Subcutaneous adipose tissue (tissue), 4 donors: ENCODE results near the gene SC5D. TPM values are rescaled to one million over a fixed set of nuclear protein-coding genes. Genes with fewer than 3 reads are reported as not detected.

Experiments used
- total RNA-seq, 4 donors: library from RNA; depleted of rRNA; stranded (reverse); fragments of >200 nt; gene quantifications; one replicate each; pipeline ENCODE4 v1.1.0, GENCODE V29; 2016
- TF ChIP-seq, protein P1 (sequence below): fragments of 450-650 bp; IDR thresholded peaks from one replicate; pipeline ENCODE4 v1.5.1; 2016; ENCODE audit warnings: low read depth, mild to moderate bottlenecking, control low read depth, antibody characterized with exemption, moderate library complexity

The SC5D gene, protein sequence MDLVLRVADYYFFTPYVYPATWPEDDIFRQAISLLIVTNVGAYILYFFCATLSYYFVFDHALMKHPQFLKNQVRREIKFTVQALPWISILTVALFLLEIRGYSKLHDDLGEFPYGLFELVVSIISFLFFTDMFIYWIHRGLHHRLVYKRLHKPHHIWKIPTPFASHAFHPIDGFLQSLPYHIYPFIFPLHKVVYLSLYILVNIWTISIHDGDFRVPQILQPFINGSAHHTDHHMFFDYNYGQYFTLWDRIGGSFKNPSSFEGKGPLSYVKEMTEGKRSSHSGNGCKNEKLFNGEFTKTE
- total RNA-seq, result 10 to 100 TPM; 12.2 to 42.1 (median 26.3) TPM

DNA sequence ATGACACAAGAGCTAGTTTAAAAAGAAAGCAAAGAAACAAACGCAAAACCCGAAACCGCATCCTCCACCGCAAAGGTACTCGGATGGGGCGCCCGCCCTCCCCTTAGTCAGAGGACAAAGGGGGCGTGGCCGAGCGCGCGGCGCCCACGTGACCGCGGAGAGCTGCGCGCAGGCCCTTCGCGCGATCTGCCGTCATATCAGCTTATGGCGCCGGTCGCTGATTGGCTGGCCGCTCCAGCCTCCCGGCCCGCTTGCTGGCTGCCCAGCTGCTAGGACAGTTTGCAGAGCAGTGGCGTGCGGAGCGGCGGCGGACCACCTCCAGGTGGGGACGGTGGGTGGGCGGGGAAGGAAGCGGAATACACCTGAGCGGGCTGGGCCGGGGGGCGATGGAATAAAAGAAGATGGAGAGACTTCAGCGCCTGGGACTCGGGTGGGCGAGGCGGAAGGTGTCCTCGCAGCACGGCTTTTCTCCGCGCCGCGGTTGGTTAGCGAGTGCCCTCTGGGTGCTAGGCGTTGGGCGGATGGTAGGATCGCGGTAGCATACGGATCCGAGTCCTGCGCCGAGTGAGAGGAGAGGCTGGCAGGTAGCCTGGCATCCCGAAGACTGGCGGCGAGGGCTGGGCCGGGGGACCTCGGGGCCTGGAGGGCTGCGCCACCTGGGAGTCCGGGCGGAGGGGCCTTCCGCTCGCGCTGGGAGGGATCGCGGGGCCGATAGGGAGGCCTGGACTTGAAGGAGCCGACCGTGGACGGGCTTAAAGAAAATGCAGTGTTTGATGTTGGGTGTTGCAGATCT, at the start of gene SC5D:
TSS of gene SC5D (plus strand) at position 277 of the 793 bp plus-strand sequence. CDS start 10,605 bp downstream, outside the sequence.
- TF ChIP-seq, protein P1, sequence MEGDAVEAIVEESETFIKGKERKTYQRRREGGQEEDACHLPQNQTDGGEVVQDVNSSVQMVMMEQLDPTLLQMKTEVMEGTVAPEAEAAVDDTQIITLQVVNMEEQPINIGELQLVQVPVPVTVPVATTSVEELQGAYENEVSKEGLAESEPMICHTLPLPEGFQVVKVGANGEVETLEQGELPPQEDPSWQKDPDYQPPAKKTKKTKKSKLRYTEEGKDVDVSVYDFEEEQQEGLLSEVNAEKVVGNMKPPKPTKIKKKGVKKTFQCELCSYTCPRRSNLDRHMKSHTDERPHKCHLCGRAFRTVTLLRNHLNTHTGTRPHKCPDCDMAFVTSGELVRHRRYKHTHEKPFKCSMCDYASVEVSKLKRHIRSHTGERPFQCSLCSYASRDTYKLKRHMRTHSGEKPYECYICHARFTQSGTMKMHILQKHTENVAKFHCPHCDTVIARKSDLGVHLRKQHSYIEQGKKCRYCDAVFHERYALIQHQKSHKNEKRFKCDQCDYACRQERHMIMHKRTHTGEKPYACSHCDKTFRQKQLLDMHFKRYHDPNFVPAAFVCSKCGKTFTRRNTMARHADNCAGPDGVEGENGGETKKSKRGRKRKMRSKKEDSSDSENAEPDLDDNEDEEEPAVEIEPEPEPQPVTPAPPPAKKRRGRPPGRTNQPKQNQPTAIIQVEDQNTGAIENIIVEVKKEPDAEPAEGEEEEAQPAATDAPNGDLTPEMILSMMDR, result no peak

DNA sequence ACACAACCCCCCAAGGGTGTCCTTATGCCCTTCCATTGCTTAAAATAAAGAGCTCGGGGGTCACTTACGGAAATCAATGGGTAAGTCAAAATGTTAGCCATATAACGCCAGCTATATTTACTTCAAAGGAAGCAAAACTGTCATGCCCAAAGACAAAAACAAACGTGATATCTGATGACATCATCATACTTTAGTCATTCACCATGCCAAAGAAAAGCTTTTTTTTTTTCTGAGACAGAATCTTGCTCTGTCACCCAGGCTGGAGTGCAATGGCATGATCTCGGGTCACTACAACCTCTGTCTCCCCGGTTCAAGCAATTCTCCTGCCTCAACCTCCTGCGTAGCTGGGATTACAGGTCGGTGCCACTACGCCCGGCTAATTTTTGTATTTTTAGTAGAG, 47.7 kb upstream of the SC5D start:
- TF ChIP-seq, protein P1, result no peak

DNA sequence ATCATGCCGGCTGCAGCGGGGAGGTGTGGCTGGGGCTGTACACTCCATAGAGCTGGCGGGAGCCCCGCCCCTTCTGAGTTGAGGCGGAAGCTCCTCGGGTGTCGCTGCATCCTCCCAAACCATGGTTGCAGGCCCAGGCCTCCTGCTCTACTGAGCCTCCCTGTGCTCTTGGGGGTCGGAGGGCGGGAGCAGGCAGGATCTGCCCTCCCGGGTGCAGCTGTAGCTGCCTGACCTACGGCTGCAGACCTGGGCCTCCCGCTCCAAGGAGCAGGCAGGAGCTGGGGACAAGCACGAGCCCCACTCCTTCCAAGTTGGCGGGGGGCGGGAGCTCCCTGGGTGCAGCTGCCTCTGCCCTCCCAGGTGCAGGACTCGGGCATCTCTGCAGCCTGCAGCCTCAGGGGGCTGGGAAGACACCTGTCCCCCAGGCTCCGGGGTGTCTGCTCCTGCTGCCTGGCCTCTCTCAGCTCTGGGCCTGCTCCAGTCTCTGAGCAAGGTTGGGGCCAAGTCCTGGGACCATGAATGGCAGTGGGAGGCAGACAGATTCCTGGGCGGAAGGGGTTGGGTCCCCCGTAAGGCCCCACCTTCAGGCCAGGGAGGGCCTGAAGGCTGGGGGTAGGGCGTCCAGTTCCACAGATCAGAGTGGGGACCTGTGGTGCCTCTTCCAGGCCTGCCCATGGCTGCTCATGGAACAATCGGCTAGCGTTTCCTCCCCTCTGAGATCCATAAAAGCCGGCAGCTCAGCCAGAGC, 46.4 kb upstream of the SC5D start:
- TF ChIP-seq, protein P1, result no peak

DNA sequence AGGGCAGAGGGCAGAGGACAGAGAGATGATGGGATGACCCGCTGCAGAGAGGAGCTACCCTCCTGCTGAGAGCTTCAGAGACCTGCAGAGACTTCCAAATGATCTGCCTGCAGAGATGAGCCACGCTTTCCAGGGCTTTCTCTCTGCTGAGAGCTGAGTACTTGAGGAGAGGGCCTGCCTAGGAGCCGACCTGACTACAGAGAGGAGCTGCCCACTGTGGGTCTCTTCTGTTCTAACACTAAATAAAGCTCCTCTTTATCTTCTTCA, 45.9 kb upstream of the SC5D start:
- TF ChIP-seq, protein P1, result no peak

DNA sequence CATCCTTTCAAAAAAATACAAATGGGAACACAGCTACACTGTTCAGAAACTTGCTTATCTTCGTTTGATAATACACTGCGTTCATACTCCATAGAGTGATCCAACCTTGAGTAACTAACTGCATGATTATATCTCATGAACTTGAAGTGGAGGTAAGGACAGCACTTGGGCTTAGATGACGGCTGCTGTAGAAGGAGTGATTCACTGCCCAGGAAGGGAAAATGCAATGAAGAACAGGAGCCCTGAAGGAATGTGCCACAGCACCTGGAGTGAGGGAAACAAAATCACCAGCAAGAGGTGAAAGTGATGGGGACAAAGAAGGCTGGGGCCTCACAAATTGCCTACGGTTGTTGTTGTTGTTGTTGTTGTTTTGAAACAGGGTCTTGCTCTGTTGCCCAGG, 44.1 kb upstream of the SC5D start:
- TF ChIP-seq, protein P1, result no peak

DNA sequence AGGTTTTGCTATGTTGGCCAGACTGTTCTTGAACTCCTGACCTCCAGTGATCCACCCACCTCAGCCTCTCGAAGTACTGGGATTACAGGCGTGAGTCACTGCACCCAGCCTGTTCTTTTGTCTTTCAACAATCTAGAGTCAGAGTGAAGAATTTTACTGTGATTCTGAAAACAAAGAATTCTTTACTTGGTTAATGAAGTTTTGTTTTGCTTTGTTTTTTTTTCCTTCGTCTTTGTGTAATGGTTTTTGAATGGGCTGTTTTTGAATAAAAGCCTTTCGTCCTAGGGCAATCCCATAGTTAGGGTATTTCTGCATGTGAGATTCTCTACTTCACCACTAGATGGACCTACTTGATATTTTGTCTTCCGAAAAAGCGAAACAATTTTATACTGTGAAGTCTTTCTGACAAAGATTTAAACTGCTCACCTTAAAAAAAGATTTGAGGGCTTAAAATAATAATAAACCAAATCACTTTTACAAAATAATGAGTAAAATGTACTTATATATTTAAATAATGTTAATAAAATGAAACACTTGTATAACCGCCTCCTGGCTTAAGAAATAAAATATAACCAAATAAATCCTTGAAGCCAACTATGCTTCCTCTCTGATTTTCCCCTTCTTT, 43.4 kb upstream of the SC5D start:
- TF ChIP-seq, protein P1, result no peak
